Upper lobe of right lung (tissue), 1 donor: ENCODE data around the gene HOXD10. TPM values are rescaled to one million over a fixed set of nuclear protein-coding genes. Genes with fewer than 3 reads are reported as not detected.

Source experiments
- ATAC-seq: fragments of 200-7000 bp; cut with Tn5 transposase; one replicate; pipeline ENCODE4 v1.9.1; 2020; ENCODE audit warnings: mild to moderate bottlenecking, moderate library complexity
- DNase-seq: peaks from one replicate; pipeline ENCODE4 v3.0.0-alpha.2; 2020
- H3K27ac ChIP-seq: fragments of 200-600 bp; one replicate; pipeline ENCODE4 v1.8.0; 2022
- H3K27me3 ChIP-seq: fragments of 200-600 bp; one replicate; pipeline ENCODE4 v1.8.0; 2022; ENCODE audit warnings: mild to moderate bottlenecking
- H3K36me3 ChIP-seq: fragments of 200-600 bp; one replicate; pipeline ENCODE4 v1.8.0; 2022
- H3K4me1 ChIP-seq: fragments of 200-600 bp; one replicate; pipeline ENCODE4 v1.8.0; 2022
- H3K4me3 ChIP-seq: fragments of 200-600 bp; one replicate; pipeline ENCODE4 v1.8.0; 2022; ENCODE audit warnings: mild to moderate bottlenecking
- H3K9me3 ChIP-seq: fragments of 200-600 bp; one replicate; pipeline ENCODE4 v1.8.0; 2022
- intact Hi-C: fragments of 100-400 bp; cut with DNase I; formaldehyde crosslinking; loops from one replicate; pipeline ENCODE4 v1.11.0; 2022
- total RNA-seq: library from RNA; stranded (reverse); fragmentation: NEBNext Ultra II Directional; extraction: Animal tissue kit (Norgen Biotek cat#: 25700); gene quantifications from one replicate; pipeline ENCODE4 v1.2.1, GENCODE V29; 2021
- TF ChIP-seq, protein P1 (sequence below): fragments of 200-600 bp; IDR thresholded peaks from one replicate; pipeline ENCODE4 v1.8.0; 2022; ENCODE audit warnings: antibody characterized with exemption
- donor health status: DM: no; HTN: yes; CAD: no; lungs with severe emphysema.

Gene HOXD10
- total RNA-seq, 1 donor from 2014 or later = 0.55 TPM

DNA sequence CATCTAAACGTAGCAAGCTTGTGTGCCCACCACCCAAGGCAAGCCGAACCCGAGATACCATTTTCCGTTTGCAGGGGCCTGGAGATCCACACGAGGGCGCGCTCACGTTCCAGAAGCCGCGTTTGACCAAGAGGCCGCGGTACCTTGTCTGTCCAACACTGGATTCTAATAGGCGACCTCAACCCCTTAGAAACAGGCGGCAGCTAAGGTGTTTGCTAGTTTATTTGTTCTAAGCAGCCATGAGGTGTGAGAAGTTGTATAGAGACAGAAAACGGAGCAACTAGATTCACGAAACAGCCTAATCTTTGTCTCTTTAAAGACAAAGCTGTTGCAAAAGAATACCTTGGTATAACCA is 5.3 kb upstream of the HOXD10 start:
- DNase-seq (no peak), ATAC-seq (no peak)
- intact Hi-C loops = no loop called here
- Histone ChIP-seq H3K4me1 (no peaks in the 10 kb centered on the region), H3K9me3 (no peaks in the 10 kb centered on the region), H3K27me3 (peaks cover 98% of the 10 kb centered on the region), H3K4me3 (no peak overlapping the region), H3K36me3 (no peaks in the 10 kb centered on the region), H3K27ac (no peak overlapping the region)
- TF ChIP-seq, protein P1, sequence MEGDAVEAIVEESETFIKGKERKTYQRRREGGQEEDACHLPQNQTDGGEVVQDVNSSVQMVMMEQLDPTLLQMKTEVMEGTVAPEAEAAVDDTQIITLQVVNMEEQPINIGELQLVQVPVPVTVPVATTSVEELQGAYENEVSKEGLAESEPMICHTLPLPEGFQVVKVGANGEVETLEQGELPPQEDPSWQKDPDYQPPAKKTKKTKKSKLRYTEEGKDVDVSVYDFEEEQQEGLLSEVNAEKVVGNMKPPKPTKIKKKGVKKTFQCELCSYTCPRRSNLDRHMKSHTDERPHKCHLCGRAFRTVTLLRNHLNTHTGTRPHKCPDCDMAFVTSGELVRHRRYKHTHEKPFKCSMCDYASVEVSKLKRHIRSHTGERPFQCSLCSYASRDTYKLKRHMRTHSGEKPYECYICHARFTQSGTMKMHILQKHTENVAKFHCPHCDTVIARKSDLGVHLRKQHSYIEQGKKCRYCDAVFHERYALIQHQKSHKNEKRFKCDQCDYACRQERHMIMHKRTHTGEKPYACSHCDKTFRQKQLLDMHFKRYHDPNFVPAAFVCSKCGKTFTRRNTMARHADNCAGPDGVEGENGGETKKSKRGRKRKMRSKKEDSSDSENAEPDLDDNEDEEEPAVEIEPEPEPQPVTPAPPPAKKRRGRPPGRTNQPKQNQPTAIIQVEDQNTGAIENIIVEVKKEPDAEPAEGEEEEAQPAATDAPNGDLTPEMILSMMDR = peak; percentile 47

DNA sequence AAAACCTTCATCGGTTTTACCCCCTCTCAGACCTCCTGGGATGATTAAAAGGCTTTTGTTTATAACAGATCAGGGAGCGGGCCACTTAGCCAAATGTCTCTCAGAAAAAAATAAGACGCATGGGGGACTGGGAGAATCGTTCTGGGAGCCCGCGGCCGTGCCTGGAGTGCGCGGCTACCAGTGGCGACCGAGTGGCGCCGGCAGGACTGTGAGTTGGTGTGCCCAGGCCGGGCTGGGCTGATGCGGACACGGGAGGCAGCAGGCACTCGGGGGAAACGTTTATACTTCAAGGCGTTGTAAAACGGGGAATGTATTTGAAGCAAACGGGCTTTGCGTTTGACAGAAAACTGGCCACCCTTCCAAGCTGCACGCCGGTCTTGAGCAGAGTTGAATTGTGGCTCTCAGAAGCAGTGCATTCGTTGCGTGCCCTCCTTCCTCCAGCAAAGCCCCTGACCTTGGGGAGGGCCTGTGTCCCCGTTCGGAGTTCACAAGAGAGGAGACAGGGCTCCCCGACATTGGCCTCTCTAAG is 4.7 kb upstream of the HOXD10 start:
- intact Hi-C loops = no loop called here
- H3K27me3 ChIP-seq = peaks cover 98% of the 10 kb centered on the region

DNA sequence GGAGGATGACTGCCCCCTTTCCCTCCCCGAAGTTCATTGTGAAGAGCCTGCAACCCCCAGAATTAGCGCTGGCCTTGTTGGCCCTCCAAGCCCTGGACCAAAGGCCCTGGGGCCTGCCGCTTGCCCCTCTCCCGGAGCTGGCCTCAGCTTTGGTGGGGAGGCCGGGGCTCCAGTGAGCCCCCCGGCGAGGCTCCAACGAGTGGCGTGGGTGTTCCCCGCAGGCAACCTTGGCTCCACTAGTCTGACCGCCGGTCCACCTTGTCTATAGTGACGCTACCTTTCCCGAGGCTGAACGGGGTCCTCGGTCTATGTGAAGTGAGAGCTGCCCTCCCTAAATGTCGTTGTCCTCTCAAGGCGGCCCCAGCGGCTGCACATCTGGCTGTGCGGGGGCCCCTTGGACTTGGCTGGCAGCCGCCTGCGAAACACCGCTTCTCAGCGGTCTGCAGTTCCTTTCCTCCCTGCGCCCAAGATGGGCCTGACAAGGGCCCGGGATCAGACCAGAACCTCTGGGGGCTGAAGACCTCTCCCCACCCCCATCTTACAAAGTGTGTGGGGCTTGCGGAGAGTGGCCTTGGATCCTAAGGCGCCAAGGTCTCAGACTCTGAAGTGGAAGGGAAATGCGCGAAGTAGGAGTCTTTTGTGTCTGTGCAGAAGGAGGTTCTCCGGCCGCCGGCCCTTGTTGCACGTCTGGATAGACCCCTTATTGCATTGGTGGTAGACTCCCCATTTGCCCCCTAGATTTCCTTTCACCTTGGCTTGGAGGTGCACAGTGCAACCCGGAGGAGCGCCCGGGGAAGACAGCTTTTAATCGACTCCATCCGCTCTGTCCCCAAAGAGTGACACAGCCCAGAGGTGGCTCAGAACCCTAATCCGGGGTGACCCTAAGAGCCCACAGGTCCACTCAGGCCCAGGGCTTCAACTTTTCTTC is 3.9 kb upstream of the HOXD10 start:
- Histone ChIP-seq H3K27ac (no peak overlapping the region), H3K4me1 (no peaks in the 10 kb centered on the region), H3K27me3 (peaks cover 100% of the 10 kb centered on the region), H3K9me3 (no peaks in the 10 kb centered on the region), H3K4me3 (no peak overlapping the region), H3K36me3 (no peaks in the 10 kb centered on the region)
- DNase-seq (no peak), ATAC-seq (no peak)
- intact Hi-C loops = no loop called here
- TF ChIP-seq, protein P1 = no peak

More for the DNA sequence above, 4.7 kb upstream of the HOXD10 start:
- H3K4me3 ChIP-seq = no peak overlapping the region
- no peaks in the 10 kb centered on the region for H3K9me3 ChIP-seq
- H3K27ac ChIP-seq = no peak overlapping the region
- TF ChIP-seq, protein P1 = no peak
- no peaks in the 10 kb centered on the region for H3K36me3 ChIP-seq
- ATAC-seq (no peak), DNase-seq (no peak)
- no peaks in the 10 kb centered on the region for H3K4me1 ChIP-seq

DNA sequence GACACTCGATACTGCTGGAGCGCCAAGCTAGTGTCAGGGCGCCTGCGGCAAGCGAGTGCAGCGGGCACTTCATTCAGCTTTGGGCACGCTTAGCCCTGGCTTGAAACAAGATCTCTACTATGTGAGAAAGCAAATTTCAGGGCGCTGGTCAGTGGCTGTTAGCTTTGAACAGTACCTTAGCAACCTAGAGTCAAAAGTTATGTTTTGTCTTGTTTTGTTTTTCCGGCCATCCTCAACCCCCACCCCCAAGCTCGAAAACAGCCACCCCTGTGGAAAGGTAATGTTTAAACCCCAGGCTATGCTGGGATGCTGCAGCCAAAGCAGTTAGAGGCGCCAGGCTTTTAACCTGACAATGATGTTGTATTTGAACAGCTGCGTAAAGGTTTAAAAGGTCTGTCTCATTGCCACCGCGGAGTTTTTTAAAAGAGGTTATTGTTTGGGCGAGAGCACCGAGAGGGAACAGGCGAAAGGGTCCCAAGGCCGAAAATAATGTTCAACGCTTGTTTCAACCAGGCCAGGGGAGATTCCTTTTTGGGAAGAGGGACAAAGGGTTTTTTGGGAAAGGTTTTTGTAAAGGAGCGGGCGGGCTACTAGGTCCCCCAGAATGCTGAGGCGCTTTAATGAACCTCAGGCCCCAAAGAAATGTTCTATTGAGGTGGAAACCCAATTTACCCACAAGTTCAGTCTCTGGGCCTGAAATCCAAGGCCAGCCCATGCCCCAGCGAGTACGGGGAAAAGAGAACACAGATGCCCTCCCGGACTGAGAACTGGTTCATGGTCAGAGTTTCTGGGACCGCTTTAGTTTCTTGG is 2.3 kb upstream of the HOXD10 start:
- Histone ChIP-seq H3K4me1 (no peaks in the 10 kb centered on the region), H3K27me3 (peaks cover 100% of the 10 kb centered on the region), H3K4me3 (no peak overlapping the region), H3K36me3 (no peaks in the 10 kb centered on the region), H3K9me3 (no peaks in the 10 kb centered on the region), H3K27ac (no peak overlapping the region)
- intact Hi-C loops = no loop called here
- ATAC-seq = no peak
- TF ChIP-seq, protein P1 = no peak
- DNase-seq = no peak

DNA sequence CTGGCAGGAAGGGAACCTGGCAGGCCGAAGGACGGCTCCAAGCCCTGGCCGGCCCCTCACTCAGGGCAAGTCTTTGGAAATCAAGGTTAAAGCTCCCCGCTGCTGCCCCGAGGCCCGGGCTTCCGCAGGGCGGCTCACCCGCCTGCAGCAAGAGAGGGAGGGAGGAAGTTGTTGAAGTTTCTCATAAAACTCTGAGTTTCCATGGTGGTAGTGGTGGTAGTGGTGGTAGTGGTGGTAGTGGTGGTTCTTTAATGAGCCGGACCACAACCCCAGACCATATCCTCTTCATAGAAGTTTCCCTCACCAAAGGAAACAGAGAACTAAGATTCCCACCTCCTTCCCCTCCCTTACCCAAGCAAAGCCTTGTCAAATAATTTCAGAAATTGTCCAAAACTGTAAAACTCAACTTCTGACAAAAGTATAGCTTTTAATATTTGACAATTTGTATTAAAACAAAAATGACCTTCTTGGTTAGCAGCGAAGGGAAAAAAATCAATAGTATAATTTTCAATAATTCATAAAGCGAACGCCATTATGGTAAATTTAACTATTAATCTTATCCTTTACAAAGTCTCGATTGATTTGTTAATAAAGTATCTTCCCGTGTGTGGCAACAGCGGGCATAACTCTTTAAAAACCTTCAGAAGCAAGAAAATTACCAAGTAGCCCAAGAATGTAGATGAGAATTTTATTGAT is 1.5 kb upstream of the HOXD10 start:
- no peaks in the 10 kb centered on the region for H3K36me3 ChIP-seq
- no peaks in the 10 kb centered on the region for H3K4me1 ChIP-seq
- intact Hi-C loops = no loop called here
- ATAC-seq (no peak), DNase-seq (no peak)
- H3K9me3 ChIP-seq = no peaks in the 10 kb centered on the region
- no peak overlapping the region for H3K4me3 ChIP-seq
- H3K27ac ChIP-seq = no peak overlapping the region
- peaks cover 100% of the 10 kb centered on the region for H3K27me3 ChIP-seq
- TF ChIP-seq, protein P1 = no peak
